ENCODE results near the gene CBX8.

DNA sequence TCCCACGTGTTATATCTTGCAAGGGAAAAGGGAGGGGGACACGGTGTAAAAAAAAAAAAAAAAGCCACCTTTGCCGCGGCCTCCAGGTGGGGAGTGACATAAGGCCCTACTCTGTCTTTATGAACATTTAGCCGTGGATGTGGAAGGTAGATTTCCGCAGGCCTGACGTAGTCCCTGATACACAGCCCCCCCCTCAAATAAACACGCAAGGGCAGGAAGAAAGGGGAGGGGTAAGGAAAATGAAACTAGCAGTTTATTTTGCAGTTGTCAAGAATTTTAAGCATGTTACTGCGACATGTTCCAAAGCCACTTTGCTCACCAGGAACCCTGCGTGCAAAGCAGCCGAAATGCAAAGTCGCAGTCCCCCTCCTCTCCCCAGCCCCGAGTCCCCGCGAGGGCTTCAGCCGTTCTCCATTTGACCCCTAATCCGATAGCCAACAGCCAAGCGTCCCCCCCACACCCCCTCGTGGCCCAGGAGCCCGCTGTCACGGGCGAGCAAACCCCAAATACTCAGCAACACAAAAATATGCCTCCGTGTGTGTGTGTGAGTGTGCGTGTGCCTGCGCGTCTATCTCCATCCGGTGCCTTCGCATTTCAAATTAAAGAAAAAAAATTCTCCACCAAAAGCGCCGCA, 41.1 kb upstream of the CBX8 start:
- TF ChIP-seq FOXA1 (IDR thresholded peaks at IDR 0.05) (no peak), BHLHE40 (IDR thresholded peaks at IDR 0.05; ENCODE audit: borderline replicate concordance) (no peak), SP1 (IDR thresholded peaks at IDR 0.05) (no peak), TARDBP (IDR thresholded peaks at IDR 0.05) (no peak), LEF1 (IDR thresholded peaks at IDR 0.05; ENCODE audit: borderline replicate concordance) (no peak), ELF4 (IDR thresholded peaks at IDR 0.05) (no peak), SUZ12 (IDR thresholded peaks at IDR 0.05) (no peak)
